Mesenchymal stem cell (in vitro differentiated cells and primary cell): ENCODE results near the gene CER1.

Experiments used
- DNase-seq: peaks from one replicate; pipeline ENCODE4 v3.0.0-alpha.2; 2013
- H2AFZ ChIP-seq: one replicate; pipeline ENCODE4 v1.6.1; 2013; ENCODE audit warnings: low read depth, mild to moderate bottlenecking, control low read depth, inconsistent platforms, low read length, moderate library complexity
- H2AK5ac ChIP-seq: 2 replicates; pipeline ENCODE4 v1.6.1; 2013; ENCODE audit warnings: low read length, moderate library complexity, mild to moderate bottlenecking, inconsistent platforms; ENCODE audit not compliant: severe bottlenecking
- H2BK120ac ChIP-seq: one replicate; pipeline ENCODE4 v1.6.1; 2013; ENCODE audit warnings: low read depth, mild to moderate bottlenecking, inconsistent platforms, low read length, moderate library complexity
- H2BK12ac ChIP-seq, 2 experiments: one replicate each; pipeline ENCODE4 v1.6.1; 2013; ENCODE audit warnings: inconsistent platforms in 2 of 2, low read length in 2 of 2, mild to moderate bottlenecking in 2 of 2, moderate library complexity in 2 of 2, control low read depth in 1 of 2
- H2BK15ac ChIP-seq: one replicate; pipeline ENCODE4 v1.6.1; 2013; ENCODE audit warnings: mild to moderate bottlenecking, low read depth, inconsistent platforms; ENCODE audit not compliant: poor library complexity, severe bottlenecking
- H2BK5ac ChIP-seq: 2 replicates; pipeline ENCODE4 v1.6.1; 2013; ENCODE audit warnings: low read depth, mild to moderate bottlenecking, low read length, control low read depth, inconsistent platforms; ENCODE audit not compliant: poor library complexity, severe bottlenecking
- H3K14ac ChIP-seq, 2 experiments: one replicate each; pipeline ENCODE4 v1.6.1; 2013; ENCODE audit warnings: inconsistent platforms in 2 of 2, low read length in 2 of 2, control low read depth in 1 of 2, mild to moderate bottlenecking in 1 of 2, moderate library complexity in 1 of 2
- H3K18ac ChIP-seq, 2 experiments: one replicate each; pipeline ENCODE4 v1.6.1; 2013; ENCODE audit warnings: inconsistent platforms in 2 of 2, low read length in 2 of 2, control low read depth in 1 of 2, low read depth in 1 of 2, mild to moderate bottlenecking in 1 of 2
- H3K23ac ChIP-seq, 2 experiments: one replicate each; pipeline ENCODE4 v1.6.1; 2013; ENCODE audit warnings: inconsistent platforms in 2 of 2, low read length in 2 of 2, mild to moderate bottlenecking in 2 of 2, moderate library complexity in 2 of 2, control low read depth in 1 of 2
- H3K27ac ChIP-seq: 2 replicates; pipeline ENCODE4 v1.5.1; 2013; ENCODE audit warnings: mild to moderate bottlenecking, moderate library complexity, low read length, control low read depth, inconsistent platforms; ENCODE audit not compliant: poor library complexity, severe bottlenecking
- H3K27me3 ChIP-seq, 2 experiments: 2 replicates each; pipeline versions ENCODE4 v1.6.1 to v1.7.0; 2013; ENCODE audit warnings: low read length in 2 of 2, mild to moderate bottlenecking in 2 of 2, moderate library complexity in 2 of 2, control low read depth in 1 of 2, inconsistent platforms in 1 of 2; ENCODE audit not compliant: control insufficient read depth in 1 of 2, insufficient read depth in 1 of 2
- H3K36me3 ChIP-seq, 2 experiments: 2 replicates each; pipeline versions ENCODE4 v1.6.1 to v1.7.0; 2013; ENCODE audit warnings: low read length in 2 of 2, control low read depth in 1 of 2, inconsistent platforms in 1 of 2, low read depth in 1 of 2, mild to moderate bottlenecking in 1 of 2; ENCODE audit not compliant: insufficient read depth in 2 of 2, control insufficient read depth in 1 of 2
- H3K4ac ChIP-seq, 2 experiments: one replicate each; pipeline ENCODE4 v1.6.1; 2013; ENCODE audit warnings: inconsistent platforms in 2 of 2, low read length in 2 of 2, mild to moderate bottlenecking in 2 of 2, moderate library complexity in 2 of 2, control low read depth in 1 of 2, low read depth in 1 of 2
- H3K4me1 ChIP-seq: 2 replicates; pipeline ENCODE4 v1.6.1; 2013; ENCODE audit warnings: low read depth, low read length, control low read depth; ENCODE audit not compliant: control insufficient read depth, insufficient read depth
- H3K4me2 ChIP-seq: 2 replicates; pipeline ENCODE4 v1.6.1; 2013; ENCODE audit warnings: low read length, mild to moderate bottlenecking, inconsistent platforms; ENCODE audit not compliant: poor library complexity, severe bottlenecking
- H3K4me3 ChIP-seq, 2 experiments: 2 replicates each; pipeline versions ENCODE4 v1.5.1 to v1.7.0; 2013; ENCODE audit warnings: low read length in 2 of 2, mild to moderate bottlenecking in 2 of 2, control low read depth in 1 of 2, low read depth in 1 of 2; ENCODE audit not compliant: insufficient read depth in 1 of 2
- H3K79me1 ChIP-seq: replicated peaks from 2 replicates; pipeline ENCODE4 v1.6.1; 2013; ENCODE audit warnings: mild to moderate bottlenecking, control low read depth, low read length, inconsistent platforms; ENCODE audit not compliant: poor library complexity, severe bottlenecking
- H3K9ac ChIP-seq: 2 replicates; pipeline ENCODE4 v1.7.0; 2013; ENCODE audit warnings: mild to moderate bottlenecking, low read length, moderate library complexity
- H3K9me3 ChIP-seq: 2 replicates; pipeline ENCODE4 v1.7.0; 2013; ENCODE audit warnings: mild to moderate bottlenecking, low read length; ENCODE audit not compliant: control insufficient read depth
- H4K8ac ChIP-seq: one replicate; pipeline ENCODE4 v1.6.1; 2013; ENCODE audit warnings: inconsistent platforms, mild to moderate bottlenecking, low read length, moderate library complexity
- H4K91ac ChIP-seq: one replicate; pipeline ENCODE4 v1.6.1; 2013; ENCODE audit warnings: mild to moderate bottlenecking, low read length, inconsistent platforms
- WGBS: methylation state at CpG from one replicate; pipeline ENCODE4 v1.1.7; 2013; ENCODE audit warnings: mixed read lengths; 5-methylcytosine and 5-hydroxymethylcytosine counted together

The CER1 gene

DNA sequence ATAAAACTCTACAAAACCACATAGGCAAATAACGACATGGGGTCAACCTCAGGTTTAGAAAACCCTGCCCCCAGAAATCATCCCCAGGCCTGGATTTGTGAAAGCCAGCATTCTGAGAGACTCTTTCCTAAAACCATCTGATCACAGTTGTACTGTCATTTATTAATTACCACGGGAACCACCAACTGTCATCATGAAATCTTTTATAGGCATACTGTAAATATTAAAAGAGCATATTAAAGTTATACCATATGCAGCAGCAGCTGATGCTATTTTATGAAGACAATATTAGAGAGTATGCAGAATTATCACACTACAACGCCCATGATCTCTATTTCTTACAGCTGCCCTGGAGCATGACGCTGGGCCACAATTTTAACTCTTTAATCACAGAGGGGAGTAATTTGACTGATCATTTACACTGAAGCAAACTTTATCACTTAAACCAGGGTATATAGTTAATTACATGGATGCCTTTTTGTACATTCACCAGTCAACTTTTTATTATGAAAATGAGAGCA lies 20.3 kb downstream of the CER1 start:
- Histone ChIP-seq H2BK15ac (no peak overlapping the region), H3K79me1 (no peaks in the 10 kb centered on the region), H3K4me2 (no peak overlapping the region), H3K27me3 (peaks cover 17% of the 10 kb centered on the region in 2 experiments), H3K36me3 (no peaks in the 10 kb centered on the region), H3K18ac (no peak overlapping the region), H3K14ac (no peak overlapping the region), H3K27ac (no peak overlapping the region), H3K4me3 (no peak overlapping the region), H2BK5ac (no peak overlapping the region), H3K4ac (no peak overlapping the region), H2BK12ac (no peak overlapping the region), H2AFZ (no peak overlapping the region), H3K9me3 (peaks cover 36% of the 10 kb centered on the region), H2AK5ac (no peak overlapping the region), H4K91ac (no peak overlapping the region), H3K4me1 (no peaks in the 10 kb centered on the region), H4K8ac (no peak overlapping the region), H3K23ac (no peak overlapping the region), H3K9ac (no peak overlapping the region), H2BK120ac (no peak overlapping the region)
- no peak for DNase-seq
- 50% methylated on average over 2 of the region's 4 CpGs for WGBS

DNA sequence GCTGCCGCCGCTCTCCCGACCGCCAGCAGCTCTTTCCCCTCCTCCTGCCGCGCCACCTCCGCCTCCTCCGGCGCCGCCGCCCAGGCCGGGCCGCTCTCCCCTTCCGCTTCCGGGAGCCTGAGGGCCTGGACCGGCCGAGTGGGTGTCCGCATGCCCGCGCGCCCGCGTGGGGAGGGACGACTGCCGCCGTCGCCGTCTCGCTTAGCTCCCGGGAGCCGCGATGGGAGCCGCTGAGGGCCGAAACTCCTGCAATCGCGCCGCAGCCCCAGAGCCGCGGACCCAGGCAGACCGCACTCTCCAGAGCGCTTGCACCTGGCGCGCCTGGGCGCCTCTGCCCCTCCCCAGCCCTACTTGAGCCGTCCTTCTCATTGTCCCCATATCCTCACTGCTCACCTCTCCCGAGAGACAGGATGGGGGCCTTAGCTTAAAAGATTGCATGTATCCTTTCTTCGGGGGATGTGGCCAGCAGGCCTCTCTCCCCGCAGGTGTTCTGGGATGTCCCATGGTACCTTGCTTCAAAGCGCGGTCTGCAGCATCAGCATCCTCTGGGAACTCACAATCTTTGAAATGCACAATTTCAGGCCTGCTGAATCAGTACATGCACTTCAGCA lies 29.2 kb downstream of the CER1 start, which contains the start of gene ZDHHC21:
Gene ZDHHC21, minus strand, starts transcription at position 182 of the 611 bp plus-strand sequence. CDS start 19,092 bp downstream, outside the sequence.
- Histone ChIP-seq H2AFZ (peak within 1 kb of the TSS; percentile 98), H2BK15ac (no peak within 1 kb of the TSS), H2AK5ac (no peak within 1 kb of the TSS), H3K23ac (peak within 1 kb of the TSS in 1 of 2 experiments; percentile 54), H3K4me3 (peak within 1 kb of the TSS; percentile 79 to 94), H4K91ac (peak within 1 kb of the TSS; percentile 18), H3K4me2 (peak within 1 kb of the TSS; percentile 96), H3K14ac (peak within 1 kb of the TSS in 1 of 2 experiments; percentile 94), H2BK120ac (peak within 1 kb of the TSS; percentile 15), H4K8ac (peak within 1 kb of the TSS; percentile 84), H3K4ac (peak within 1 kb of the TSS; percentile 22 to 80), H3K4me1 (peaks cover 3% of the 10 kb centered on the region), H3K79me1 (peaks cover 11% of the 10 kb centered on the region), H3K27ac (no peak within 1 kb of the TSS), H2BK12ac (no peak within 1 kb of the TSS), H3K9ac (peak within 1 kb of the TSS; percentile 79), H3K36me3 (peaks cover 5 to 15% of the 10 kb centered on the region in 2 experiments), H3K27me3 (peaks cover 13 to 16% of the 10 kb centered on the region in 2 experiments), H2BK5ac (no peak within 1 kb of the TSS), H3K9me3 (no peaks in the 10 kb centered on the region), H3K18ac (peak within 1 kb of the TSS; percentile 71 to 72)
- 2% methylated on average over 42 of the region's 50 CpGs for WGBS
- DNase-seq = peak; percentile 44

DNA sequence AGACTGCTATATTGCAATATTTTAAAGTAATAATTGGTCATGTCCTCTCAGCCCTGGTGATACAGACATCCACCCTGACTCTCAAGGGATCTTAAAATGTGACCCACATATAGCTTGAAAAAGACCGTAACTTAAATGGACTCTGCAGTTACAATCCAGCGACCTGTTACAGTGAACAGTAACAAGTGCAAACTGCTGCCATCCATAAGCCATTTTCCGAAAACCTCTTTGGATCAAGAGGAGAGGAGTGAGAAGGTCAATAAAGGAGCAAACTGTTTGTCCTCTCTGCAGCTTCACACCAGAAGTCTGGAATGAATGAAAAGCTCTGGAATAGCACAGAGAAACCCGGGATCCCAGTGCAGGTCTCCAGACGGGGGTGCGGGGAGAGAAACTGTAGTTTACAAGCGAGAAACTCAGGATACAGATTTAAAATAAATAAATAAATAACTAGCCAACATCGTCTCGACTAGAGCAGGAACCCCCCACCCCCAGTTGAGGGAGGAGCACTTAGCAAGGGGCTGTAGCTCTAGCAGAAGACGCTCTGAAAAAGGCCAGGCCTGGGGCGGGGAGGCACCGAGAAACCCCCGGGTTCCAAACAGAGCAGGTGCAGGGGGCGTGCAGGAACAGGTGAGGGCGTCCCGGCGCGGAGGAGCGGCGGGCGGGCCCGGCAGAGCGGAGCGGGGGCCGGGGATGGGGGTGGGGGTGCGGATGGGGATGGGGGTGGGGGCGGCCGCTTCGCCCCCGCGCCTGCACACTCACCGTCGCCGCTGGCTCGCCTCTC lies 29.9 kb downstream of the CER1 start:
- Histone ChIP-seq H4K91ac (no peak overlapping the region), H4K8ac (peak overlapping the region; percentile 84), H3K23ac (no peak overlapping the region), H3K4ac (peak overlapping the region in 1 of 2 experiments; percentile 22), H3K4me1 (peaks cover 3% of the 10 kb centered on the region), H2AK5ac (no peak overlapping the region), H2BK120ac (peak overlapping the region; percentile 15), H3K9me3 (no peaks in the 10 kb centered on the region), H2BK15ac (no peak overlapping the region), H3K18ac (peak overlapping the region in 1 of 2 experiments; percentile 71), H2AFZ (peak overlapping the region; percentile 98), H2BK12ac (no peak overlapping the region), H3K9ac (peak overlapping the region; percentile 79), H2BK5ac (no peak overlapping the region), H3K36me3 (peaks cover 7 to 15% of the 10 kb centered on the region in 2 experiments), H3K4me2 (peak overlapping the region; percentile 96), H3K27me3 (peaks cover 12 to 13% of the 10 kb centered on the region in 2 experiments), H3K4me3 (peak overlapping the region; percentile 79 to 94), H3K79me1 (peaks cover 14% of the 10 kb centered on the region), H3K14ac (peak overlapping the region in 1 of 2 experiments; percentile 94), H3K27ac (no peak overlapping the region)
- peak; percentile 30 for DNase-seq
- 17% methylated on average over 6 of the region's 35 CpGs for WGBS
